Bone marrow (tissue), 2 donors: ENCODE data around the gene CCDC107.

Experiments
- DNase-seq, 2 donors: peaks; one replicate each; lab custom pipeline; 2025; lab: John Stamatoyannopoulos, UW

CCDC107 gene

GRCh38 chr9:35702696-35703095 lies 44.6 kb downstream of the CCDC107 start:
- DNase-seq: no peak

DNA sequence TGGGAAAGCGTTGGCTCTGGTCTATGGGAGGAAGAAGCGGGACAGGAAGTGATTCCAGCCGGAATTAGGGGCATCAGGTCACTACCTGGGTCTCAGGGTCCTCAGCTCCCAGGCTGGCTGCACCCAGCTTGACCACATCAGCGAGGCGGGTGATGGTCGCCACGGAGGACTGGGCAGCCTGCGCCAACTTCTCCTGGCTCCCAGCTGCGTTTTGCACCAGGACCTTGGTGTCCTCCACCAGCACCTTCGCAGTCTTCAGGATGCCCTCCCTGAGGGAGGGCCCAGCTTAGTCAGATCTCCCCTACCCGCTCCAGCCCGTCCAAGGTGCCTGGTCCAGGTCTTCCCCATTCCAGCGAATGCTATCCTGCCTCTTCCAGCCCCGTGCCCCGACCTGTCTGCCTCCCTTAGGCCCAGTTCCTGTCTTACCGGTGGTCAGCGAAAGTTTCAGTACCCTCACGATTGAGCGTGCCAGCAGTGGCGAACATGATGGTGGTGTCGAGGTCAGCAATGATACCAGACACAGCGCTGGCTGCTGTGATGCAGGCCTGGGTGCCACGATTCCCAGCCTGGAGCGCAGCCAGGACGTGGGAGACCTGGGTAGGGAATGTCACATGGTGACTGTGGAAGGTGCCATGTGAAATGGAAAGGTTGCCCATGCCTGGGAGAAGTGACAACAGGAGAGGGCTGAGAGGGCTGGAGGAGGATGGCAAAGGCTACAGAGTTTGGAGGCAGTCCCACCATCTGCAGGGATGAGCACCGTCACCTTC lies 46.0 kb downstream of the CCDC107 start:
- no peak for DNase-seq

DNA sequence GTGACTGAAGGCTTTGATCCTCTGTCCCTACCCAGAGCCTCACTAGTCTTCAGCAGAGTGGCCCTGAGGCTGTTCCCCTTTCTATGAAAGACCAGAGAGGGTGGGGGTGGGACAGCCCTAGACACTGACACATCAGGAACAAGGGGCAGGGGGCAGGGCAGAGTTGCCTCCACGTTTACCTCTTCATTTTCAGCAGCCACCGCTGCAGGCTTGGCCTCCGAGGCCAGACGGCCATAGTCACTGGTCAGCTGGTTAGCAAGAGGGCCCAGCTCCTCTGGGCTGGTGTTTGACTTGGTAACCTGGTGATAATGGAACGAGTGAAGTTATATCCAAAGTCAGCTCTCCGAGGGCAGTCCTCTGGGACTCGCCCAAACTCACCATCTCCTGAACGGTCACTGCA lies 47.3 kb downstream of the CCDC107 start:
- no peak for DNase-seq

DNA sequence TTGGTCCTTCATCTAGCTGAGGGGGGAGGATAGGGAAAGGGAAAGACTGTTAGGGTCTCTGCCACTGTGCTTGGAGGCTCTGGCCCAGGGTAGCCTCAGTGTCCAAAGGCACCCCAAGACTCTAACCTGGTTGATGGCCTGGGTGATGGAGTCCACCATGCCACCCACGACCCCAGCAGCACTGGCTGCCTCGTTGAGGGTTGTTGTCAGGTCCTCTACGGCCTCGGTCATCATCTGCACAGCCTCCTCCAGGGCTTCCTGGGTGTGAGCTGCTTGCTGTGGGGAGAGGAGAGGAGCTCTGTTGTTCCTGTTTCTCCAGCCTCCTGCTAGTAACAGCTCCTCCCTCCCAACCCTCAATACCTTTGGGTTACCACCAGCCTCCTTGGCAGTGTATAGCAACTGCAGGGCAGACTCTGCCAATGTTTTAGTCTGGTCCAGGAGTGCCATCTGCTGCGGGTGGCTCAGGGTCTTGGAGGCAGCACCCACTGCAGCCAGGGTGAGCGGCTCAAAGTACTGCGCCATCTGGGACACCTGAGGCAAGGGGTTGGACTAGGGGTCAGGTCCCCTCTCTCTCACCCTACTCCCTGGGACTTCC lies 47.8 kb downstream of the CCDC107 start:
- DNase-seq: no peak

- no peak for DNase-seq
Observed at GRCh38 chr9:35706951-35707350, 48.9 kb downstream of the CCDC107 start.

DNA sequence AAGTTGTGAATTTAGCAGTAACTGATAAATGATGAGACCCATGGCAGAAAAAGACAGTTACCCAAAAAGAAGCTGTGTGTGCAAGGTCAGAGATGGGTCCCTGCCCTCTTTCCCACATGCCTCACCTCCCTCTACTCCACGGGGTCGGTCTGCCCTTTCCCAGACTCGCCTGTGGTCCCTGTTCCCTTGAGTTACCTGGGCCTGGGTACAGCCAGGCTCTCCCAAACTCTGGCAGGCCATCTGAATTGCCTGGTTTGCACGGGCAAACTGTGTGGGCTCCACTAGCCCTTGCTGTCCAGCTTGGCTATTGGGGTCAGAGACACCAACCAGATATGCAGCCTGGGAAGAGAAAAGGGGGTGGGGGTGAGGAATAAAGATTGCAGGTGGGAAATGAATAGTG lies 50.1 kb downstream of the CCDC107 start:
- no peak for DNase-seq

- no peak for DNase-seq
Observed at GRCh38 chr9:35710818-35711500, 52.9 kb downstream of the CCDC107 start.
